Memory B cell (primary cell): ENCODE data around the gene CARD9.
"Not testable (repeated sequence)": the region's sequence is repeated elsewhere in the genome, so short reads cannot be mapped to it uniquely, and the experiment has no call there.

Source experiments
- ATAC-seq: fragments of 150-1000 bp; cut with Tn5 transposase; 2 replicates; pipeline ENCODE4 v1.10.0; 2021; ENCODE audit warnings: low read depth, mild to moderate bottlenecking, moderate library complexity
- DNase-seq, 2 donors: peaks; one replicate each; pipeline ENCODE4 v3.0.0; 2022; ENCODE audit warnings: low spot score in 2 of 2
- H3K27ac Mint-ChIP-seq: one replicate; pipeline ENCODE4 v1.8.0; 2022; ENCODE audit warnings: mild to moderate bottlenecking, moderate library complexity, mixed read lengths
- H3K27me3 Mint-ChIP-seq: one replicate; pipeline ENCODE4 v1.8.0; 2022; ENCODE audit warnings: mixed read lengths
- H3K36me3 Mint-ChIP-seq: one replicate; pipeline ENCODE4 v1.8.0; 2022; ENCODE audit warnings: mild to moderate bottlenecking, mixed read lengths
- H3K4me1 Mint-ChIP-seq: one replicate; pipeline ENCODE4 v1.8.0; 2022; ENCODE audit warnings: mixed read lengths
- H3K4me3 Mint-ChIP-seq: one replicate; pipeline ENCODE4 v1.8.0; 2022; ENCODE audit warnings: mild to moderate bottlenecking, moderate library complexity, mixed read lengths
- H3K9me3 Mint-ChIP-seq: one replicate; pipeline ENCODE4 v1.8.0; 2022; ENCODE audit warnings: mixed read lengths

The CARD9 gene

DNA sequence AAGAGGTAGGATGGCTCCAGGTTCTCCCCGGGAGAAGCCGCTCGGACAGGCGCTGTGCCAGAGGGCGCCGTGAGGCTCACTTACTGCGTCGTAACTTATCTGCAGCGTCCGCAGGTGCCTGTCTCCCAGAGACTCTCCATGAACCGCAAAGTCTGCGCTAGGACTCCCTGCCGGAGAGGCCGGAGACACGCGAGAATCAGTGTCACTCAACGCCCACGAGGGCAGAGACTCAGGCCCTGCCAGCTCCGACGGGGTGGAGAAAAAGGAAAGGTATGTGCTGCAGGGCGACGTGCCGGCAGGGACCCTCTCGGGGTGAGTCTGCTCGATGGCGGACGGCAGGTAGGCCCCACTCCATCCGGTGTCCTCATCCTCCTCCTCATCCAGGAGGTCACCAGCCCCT lies 33.6 kb upstream of the CARD9 start:
- not testable (repeated sequence) for H3K4me3 Mint-ChIP-seq, ATAC-seq, H3K27me3 Mint-ChIP-seq, H3K27ac Mint-ChIP-seq, DNase-seq, H3K9me3 Mint-ChIP-seq
- Mint-ChIP-seq H3K4me1 (peaks cover 42% of the 10 kb centered on the region), H3K36me3 (peaks cover 12% of the 10 kb centered on the region)

DNA sequence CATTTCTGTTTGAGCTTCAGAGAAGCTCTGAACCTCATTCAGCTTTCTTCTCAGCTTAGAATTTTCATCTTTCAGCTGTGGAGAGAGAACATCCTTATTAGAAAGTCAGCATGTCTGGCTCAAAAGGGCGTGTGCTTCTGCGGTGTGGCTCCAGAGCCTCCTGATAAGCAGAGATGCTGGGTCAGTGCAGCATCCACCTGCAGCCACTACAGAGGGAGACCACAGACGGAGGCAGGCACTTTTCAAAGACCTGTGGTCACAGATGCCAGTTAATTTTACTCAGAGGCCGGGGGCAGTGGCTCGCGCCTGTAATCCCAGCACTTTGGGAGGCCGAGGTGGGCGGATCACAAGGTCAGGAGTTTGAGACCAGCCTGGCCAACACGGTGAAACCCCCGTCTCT lies 32.4 kb upstream of the CARD9 start:
- not testable (repeated sequence) for H3K9me3 Mint-ChIP-seq, H3K4me3 Mint-ChIP-seq, H3K27me3 Mint-ChIP-seq, ATAC-seq, H3K27ac Mint-ChIP-seq, DNase-seq
- peaks cover 12% of the 10 kb centered on the region for H3K36me3 Mint-ChIP-seq
- peaks cover 39% of the 10 kb centered on the region for H3K4me1 Mint-ChIP-seq

DNA sequence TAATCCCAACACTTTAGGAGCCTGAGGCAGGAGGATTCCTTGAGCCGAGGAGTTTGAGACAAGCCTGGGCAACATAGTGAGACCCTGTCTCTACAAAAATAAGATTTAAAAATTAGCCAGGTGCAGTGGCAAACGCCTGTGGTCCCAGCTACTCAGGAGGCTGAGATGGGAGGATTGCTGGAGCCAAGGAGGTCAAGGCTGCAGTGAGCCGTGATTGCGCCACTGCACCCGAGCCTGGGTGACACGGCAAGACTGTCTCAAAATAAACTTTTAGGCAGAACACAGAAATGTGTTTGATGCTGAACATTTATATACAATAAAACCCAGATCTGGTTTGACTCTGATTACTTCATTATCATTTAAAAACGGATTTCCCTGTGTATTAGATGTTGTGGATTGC lies 32.0 kb upstream of the CARD9 start:
- DNase-seq (no peak), ATAC-seq (no peak)
- H3K4me1 Mint-ChIP-seq = peaks cover 39% of the 10 kb centered on the region
- H3K27me3 Mint-ChIP-seq = no peaks in the 10 kb centered on the region
- H3K36me3 Mint-ChIP-seq = peaks cover 12% of the 10 kb centered on the region
- H3K4me3 Mint-ChIP-seq = no peak overlapping the region
- H3K27ac Mint-ChIP-seq = peak overlapping the region; percentile 95
- peaks cover 5% of the 10 kb centered on the region for H3K9me3 Mint-ChIP-seq

DNA sequence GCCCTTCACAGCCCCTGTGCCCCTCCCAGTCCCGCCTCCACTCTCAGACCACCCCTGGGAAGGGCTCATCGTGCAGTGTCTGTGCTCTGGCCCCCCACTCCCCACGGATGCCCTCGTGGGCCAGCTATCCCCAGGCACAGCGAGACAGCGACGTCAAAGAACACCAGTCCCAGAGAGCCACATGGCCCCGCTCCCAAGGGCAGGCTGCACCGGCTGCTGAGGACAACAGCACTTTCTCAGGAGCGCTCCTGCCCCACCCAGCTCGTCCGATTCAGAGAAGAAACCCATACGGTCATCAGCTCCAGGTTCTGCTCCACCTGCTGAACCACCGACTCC lies 31.3 kb upstream of the CARD9 start:
- no peaks in the 10 kb centered on the region for H3K27me3 Mint-ChIP-seq
- H3K9me3 Mint-ChIP-seq = peaks cover 5% of the 10 kb centered on the region
- H3K27ac Mint-ChIP-seq = peak overlapping the region; percentile 95
- DNase-seq (no peak), ATAC-seq (no peak)
- peaks cover 36% of the 10 kb centered on the region for H3K4me1 Mint-ChIP-seq
- H3K4me3 Mint-ChIP-seq = peak overlapping the region; percentile 72
- peaks cover 12% of the 10 kb centered on the region for H3K36me3 Mint-ChIP-seq

DNA sequence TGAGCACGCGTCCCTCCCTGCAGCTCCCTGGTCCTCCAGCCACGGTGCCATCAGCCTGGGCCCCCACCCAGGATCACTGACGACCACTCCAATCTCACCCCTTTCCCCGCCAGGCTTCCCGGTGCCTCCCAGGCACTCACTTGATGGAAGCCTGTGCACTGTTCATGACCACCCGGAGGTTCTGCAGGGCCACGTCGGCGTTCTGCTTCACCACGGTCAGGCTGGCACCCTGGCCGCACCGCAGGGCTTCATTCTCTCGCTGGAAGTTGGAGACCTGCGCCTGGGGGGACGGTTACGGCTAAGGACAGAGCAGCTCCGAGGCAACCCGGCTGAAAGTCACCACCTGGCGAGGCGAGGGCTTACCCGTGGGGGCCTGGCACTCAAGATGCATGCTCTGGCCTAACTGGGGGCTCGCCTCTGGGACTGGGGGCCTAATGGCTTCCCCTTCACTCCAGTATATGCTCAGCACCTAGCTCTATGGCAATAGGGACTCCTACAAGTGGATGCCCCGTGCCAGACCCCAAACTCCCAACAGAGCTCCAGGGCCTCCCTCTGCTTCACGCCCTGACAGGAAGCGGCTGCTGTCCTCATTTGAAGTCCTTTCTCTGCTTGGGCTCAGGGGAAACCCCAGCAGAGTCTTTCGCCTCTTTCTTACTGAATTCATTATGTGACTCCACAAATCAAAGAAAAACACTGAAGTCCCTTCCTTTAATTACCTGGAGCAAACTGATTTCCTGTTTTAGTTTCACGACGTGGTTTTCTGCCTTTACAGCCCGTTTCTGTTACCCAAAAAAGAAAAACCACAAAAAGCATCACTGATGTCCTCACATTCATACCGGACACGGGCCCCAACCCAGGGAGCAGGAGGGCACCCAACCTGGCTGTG lies 30.7 kb upstream of the CARD9 start:
- ATAC-seq (no peak), DNase-seq (peak in 1 of 2 donors; percentile 26)
- H3K36me3 Mint-ChIP-seq = peaks cover 12% of the 10 kb centered on the region
- H3K9me3 Mint-ChIP-seq = peaks cover 5% of the 10 kb centered on the region
- H3K27ac Mint-ChIP-seq = peak overlapping the region; percentile 95
- H3K4me3 Mint-ChIP-seq = peak overlapping the region; percentile 72
- peaks cover 36% of the 10 kb centered on the region for H3K4me1 Mint-ChIP-seq
- no peaks in the 10 kb centered on the region for H3K27me3 Mint-ChIP-seq

DNA sequence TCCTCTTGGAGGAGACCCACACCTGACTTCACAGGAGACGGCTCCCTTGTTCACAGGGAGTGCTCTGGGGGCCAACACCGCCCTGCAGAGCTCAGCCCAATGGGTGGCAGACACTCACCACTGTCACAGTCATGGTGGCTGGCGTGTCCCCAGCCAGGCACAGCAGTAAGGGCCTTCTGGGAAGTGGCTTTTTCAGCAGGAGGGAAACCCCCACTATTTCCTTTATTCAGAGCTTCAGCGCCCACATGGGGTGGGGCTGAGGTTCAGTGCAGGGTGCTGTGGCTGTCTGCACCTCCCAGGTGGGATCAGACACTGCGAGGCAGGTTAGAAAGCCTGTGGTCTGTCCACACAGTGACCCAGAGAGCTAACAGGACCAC lies 30.1 kb upstream of the CARD9 start:
- Mint-ChIP-seq H3K27ac (peak overlapping the region; percentile 95), H3K4me1 (peaks cover 37% of the 10 kb centered on the region), H3K36me3 (peaks cover 7% of the 10 kb centered on the region), H3K9me3 (peaks cover under 1% of the 10 kb centered on the region), H3K27me3 (no peaks in the 10 kb centered on the region), H3K4me3 (peak overlapping the region; percentile 72)
- DNase-seq (peak; percentile 47 to 70), ATAC-seq (peak; percentile 86)

DNA sequence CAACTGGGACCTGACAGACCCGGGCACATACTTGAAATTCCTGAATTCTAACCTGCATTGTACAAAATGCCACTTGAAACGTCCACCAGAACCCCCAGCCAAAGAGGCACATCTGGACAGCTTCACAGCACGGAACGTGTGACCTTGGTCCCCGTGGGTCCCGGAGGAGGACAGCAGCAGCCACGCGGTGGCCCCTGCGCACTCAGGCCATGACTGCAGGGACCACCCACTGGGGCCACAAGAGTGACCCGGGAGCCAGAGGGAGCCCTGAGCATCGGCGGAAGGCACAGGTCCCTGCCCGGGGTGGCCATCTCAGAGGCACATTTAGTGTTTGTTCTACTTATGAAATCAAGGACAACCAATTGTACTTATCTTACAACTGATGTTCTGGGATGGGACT lies 28.6 kb upstream of the CARD9 start:
- no peak overlapping the region for H3K27ac Mint-ChIP-seq
- no peak overlapping the region for H3K4me3 Mint-ChIP-seq
- H3K4me1 Mint-ChIP-seq = peaks cover 28% of the 10 kb centered on the region
- ATAC-seq (no peak), DNase-seq (no peak)
- peaks cover 4% of the 10 kb centered on the region for H3K36me3 Mint-ChIP-seq
- no peaks in the 10 kb centered on the region for H3K27me3 Mint-ChIP-seq
- H3K9me3 Mint-ChIP-seq = no peaks in the 10 kb centered on the region

DNA sequence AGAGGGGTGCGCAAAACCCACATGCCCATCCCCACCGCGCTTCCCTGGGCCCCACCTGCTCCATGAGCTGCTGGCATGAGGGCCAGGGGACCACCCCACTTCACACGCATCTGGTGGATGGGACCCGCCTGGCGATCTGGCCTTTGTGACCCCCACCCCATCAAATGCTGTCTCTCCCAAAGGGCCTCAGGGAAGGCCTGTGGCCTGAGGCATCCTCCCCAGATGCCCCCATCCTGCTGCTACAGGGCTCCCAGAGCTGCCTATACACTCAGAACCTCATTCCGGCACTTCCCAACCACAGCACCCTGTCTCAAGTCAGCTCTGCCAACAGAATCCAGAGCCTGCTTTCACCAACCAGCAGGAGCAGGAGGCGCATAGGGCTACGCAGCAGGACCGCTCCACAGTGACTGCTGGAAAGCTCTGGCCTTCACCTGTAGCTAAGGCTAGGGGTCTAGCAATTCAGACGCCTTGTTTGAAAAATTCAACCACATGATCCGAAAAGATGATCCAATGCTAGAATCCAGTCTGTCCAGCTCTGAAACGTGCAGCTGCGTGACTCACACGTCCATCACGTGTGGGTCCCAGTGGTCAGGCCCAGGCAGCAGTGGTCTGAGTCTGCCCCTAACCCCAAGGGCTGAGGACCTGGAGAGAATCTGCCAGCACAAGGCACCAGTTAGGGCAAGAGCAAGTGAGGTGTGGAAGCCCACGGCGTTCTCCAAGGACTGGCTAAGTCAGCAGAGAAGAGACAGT lies 27.9 kb upstream of the CARD9 start:
- DNase-seq (no peak), ATAC-seq (no peak)
- Mint-ChIP-seq H3K9me3 (no peaks in the 10 kb centered on the region), H3K4me3 (peak overlapping the region; percentile 52), H3K4me1 (peaks cover 28% of the 10 kb centered on the region), H3K27ac (no peak overlapping the region), H3K27me3 (no peaks in the 10 kb centered on the region), H3K36me3 (peaks cover 2% of the 10 kb centered on the region)

DNA sequence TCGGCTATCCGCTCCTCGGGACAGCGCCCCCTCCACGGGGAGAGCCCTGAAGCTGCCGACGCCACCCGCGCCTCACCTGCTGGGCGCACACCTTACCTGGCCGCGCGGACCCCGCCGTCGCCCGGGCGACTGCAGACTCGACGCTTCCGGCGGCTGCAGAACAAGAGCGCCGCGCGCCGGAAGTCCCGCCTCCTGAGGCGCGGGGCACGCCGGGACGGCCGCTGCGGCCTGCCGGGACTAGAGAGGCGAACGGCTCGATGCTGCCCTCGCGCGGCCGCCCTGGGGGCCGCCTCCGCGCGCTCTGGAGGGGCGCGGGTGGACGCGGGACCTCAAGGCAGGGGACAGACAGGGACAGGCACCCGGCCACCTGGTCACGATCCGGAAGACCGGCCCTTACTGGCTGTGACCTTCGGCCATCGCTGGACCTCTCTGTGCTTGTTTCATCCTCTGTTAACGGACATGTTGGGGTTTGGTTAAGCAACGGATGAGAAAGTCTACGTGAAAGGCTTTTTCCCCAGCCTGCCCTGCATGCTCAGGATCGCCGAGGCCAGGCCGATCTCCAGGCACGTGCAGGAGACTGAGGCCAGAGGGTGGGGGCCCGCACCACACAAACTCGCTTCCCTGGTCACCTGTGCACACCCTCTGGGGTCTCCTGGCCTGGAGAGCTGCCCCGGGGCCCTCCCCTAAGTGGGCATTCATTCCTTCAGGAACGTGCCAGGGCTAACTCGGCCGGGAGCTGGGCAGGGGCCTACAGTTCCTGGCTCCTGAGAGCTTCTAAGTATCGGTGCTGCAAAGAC lies 26.8 kb upstream of the CARD9 start, which contains the start of gene SNAPC4:
TSS of gene SNAPC4 (minus strand) at position 133 of the 797 bp plus-strand sequence. CDS start 1,742 bp downstream, outside the sequence.
- peaks cover 28% of the 10 kb centered on the region for H3K4me1 Mint-ChIP-seq
- H3K27me3 Mint-ChIP-seq = no peaks in the 10 kb centered on the region
- peak within 1 kb of the TSS; percentile 14 for H3K27ac Mint-ChIP-seq
- H3K36me3 Mint-ChIP-seq = peaks cover 2% of the 10 kb centered on the region
- no peaks in the 10 kb centered on the region for H3K9me3 Mint-ChIP-seq
- DNase-seq (peak; percentile 85 to 88), ATAC-seq (peak; percentile 69)
- peak within 1 kb of the TSS; percentile 79 for H3K4me3 Mint-ChIP-seq

DNA sequence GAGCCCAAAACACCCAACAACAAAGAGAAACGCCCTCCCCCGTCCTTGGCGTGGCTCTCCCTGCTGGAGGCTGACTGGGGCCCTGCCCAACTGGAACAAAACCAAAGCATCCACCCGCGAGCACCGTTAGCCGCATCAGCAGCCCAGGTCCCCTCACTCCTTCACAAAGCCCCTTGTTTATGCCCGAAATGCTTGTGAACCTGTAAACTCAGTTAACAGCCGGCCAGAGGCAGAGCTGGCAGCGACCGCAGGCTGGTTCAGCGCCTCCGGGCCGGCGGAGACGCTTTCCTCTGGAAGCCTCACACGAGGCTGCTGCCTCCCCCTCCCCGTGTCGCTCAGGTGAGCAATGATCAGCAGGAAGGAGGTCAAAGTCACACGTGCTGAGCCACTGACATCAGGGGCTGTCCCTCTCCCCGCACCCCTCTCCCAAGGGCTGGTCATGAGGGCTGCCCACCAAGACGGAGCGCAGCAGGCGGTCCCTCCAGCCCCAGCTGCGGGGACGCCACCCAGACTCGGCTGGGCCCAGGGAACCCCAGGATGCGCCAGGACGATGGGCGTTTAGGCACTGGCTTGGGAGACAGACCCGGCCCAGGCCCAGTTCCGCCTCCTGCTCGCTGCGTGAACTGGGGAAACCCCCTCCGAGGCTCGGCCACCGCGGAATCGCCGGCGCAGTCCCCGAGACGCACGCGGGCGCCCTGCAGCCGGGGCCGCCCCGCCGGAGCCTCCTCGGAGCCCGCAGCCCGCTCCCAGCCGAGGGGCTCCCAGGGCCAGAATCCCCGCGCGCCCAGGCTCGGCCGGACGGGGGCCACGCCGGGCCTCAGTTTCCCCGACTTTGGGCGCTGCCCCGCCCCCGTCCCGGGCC lies 25.9 kb upstream of the CARD9 start:
- H3K36me3 Mint-ChIP-seq = peaks cover 2% of the 10 kb centered on the region
- H3K4me3 Mint-ChIP-seq = peak overlapping the region; percentile 79
- peak overlapping the region; percentile 14 for H3K27ac Mint-ChIP-seq
- no peaks in the 10 kb centered on the region for H3K27me3 Mint-ChIP-seq
- H3K4me1 Mint-ChIP-seq = peaks cover 21% of the 10 kb centered on the region
- ATAC-seq (peak; percentile 21), DNase-seq (peak in 1 of 2 donors; percentile 47)
- H3K9me3 Mint-ChIP-seq = no peaks in the 10 kb centered on the region

DNA sequence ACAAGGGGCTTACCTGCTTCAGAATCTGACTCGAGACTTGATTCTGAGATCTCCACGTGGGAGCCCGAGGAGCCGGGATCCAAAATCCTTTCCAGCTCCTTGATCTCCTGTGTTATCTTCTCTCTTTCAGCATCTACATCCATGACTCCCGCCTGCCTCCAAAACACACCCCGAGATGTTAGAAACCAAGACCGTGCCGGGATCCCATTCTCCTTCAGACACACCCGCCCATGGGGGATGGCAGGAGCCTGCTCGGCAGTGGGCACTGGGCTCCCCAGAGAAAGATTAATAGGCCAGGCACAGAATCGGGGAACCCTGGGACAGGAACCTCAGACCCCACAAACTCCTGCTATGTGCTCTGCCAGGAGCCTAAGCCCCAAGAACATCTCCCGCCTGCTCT lies 24.8 kb upstream of the CARD9 start:
- no peak overlapping the region for H3K27ac Mint-ChIP-seq
- peaks cover 2% of the 10 kb centered on the region for H3K36me3 Mint-ChIP-seq
- H3K9me3 Mint-ChIP-seq = no peaks in the 10 kb centered on the region
- H3K27me3 Mint-ChIP-seq = no peaks in the 10 kb centered on the region
- ATAC-seq (no peak), DNase-seq (no peak)
- H3K4me1 Mint-ChIP-seq = peaks cover 11% of the 10 kb centered on the region
- H3K4me3 Mint-ChIP-seq = peak overlapping the region; percentile 79

DNA sequence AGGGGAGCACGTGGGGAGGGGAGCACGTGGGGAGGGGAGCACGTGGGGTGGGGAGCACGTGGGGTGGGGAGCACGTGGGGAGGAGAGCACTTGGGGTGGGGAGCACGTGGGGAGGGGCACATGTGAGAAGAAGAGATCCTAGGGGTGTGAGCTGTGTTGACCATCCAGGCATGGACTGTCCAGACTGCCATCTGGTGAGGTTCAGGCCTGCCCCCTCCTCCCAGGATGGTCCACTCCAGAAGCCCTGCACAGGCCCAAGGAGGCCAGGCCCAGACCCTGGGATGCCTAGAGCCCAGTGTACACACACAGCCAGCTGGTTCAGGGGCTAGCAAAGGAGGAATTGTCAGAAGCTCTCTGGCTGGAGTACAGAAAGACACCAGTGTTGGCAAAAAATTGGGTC lies 24.2 kb upstream of the CARD9 start:
- Mint-ChIP-seq H3K27ac (no peak overlapping the region), H3K9me3 (no peaks in the 10 kb centered on the region), H3K4me1 (peaks cover 11% of the 10 kb centered on the region), H3K4me3 (no peak overlapping the region), H3K36me3 (peaks cover 2% of the 10 kb centered on the region), H3K27me3 (no peaks in the 10 kb centered on the region)
- ATAC-seq = no peak
- DNase-seq = no peak

DNA sequence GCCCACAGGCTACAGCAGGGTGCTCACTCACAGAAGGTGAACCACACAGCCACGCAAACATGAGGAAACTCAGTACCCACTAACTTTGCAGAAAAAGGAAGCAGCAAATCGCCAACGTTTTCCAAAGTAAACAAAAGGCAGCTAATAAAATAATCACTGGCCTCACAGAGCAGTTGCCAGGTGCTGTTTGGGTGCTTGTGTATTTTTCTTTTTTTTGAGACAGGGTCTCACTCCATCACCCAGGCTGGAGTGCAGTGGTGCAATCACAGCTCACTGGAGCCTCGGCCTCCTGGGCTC lies 22.7 kb upstream of the CARD9 start:
- Mint-ChIP-seq H3K4me1 (peaks cover 10% of the 10 kb centered on the region), H3K27me3 (no peaks in the 10 kb centered on the region), H3K36me3 (peaks cover 9% of the 10 kb centered on the region), H3K4me3 (no peak overlapping the region), H3K9me3 (no peaks in the 10 kb centered on the region), H3K27ac (no peak overlapping the region)
- DNase-seq (no peak), ATAC-seq (no peak)
